K562 (cell line): ENCODE data around the gene NUCKS1. TPM values are rescaled to one million over a fixed set of nuclear protein-coding genes. Genes with fewer than 3 reads are reported as not detected.

Experiments used
- ATAC-seq: fragments of 200-7000 bp; cut with Tn5 transposase; 3 replicates; pipeline ENCODE4 v1.9.1; 2020; ENCODE audit warnings: moderate library complexity
- BruUV-seq: library from RNA; stranded (reverse); fragments of 400-500 nt; replicated peaks from 2 replicates; lab custom pipeline; 2021; lab: Mats Ljungman, UMichigan
- CTCF ChIA-PET: fragments of 300-600 bp; formaldehyde crosslinking; extraction: SDS; loops from one replicate; lab custom pipeline; 2021; ENCODE audit warnings: low intra/inter-chr PET ratio; lab: Yijun Ruan, JAX
- POLR2A ChIA-PET: fragments of 300-600, 350-650 bp; sonication (Branson Sonifier 250); formaldehyde crosslinking; extraction: SDS; loops from one replicate; lab custom pipeline; 2021; ENCODE audit warnings: antibody characterized with exemption, inconsistent platforms; lab: Yijun Ruan, JAX
- DNase-seq, 4 experiments: peaks; one replicate each; pipeline versions ENCODE4 v3.0.0 to v3.0.0-alpha.2; 2011 to 2018; ENCODE audit warnings: low spot score in 3 of 4, mixed read lengths in 3 of 4; ENCODE audit errors: extremely low read depth in 1 of 4
- FAIRE-seq: peaks from 2 replicates; lab custom pipeline; 2011; peaks lifted over from hg19 to GRCh38; lab: Jason Lieb, UNC
- H2AFZ ChIP-seq: 2 replicates; pipeline ENCODE4 v1.6.0; 2011; ENCODE audit warnings: low read depth, low read length, control low read depth, inconsistent platforms
- H3K27ac ChIP-seq: fragments of 200-600 bp; 3 replicates; pipeline ENCODE4 v1.8.0; 2011; ENCODE audit warnings: low read depth, mild to moderate bottlenecking, control low read depth, inconsistent platforms, low read length, moderate library complexity, mixed read lengths; ENCODE audit errors: extremely low read depth
- H3K27me3 ChIP-seq, 2 experiments: fragments of 300-600 bp in 1 of 2; 2 replicates in 1 of 2; 3 replicates in 1 of 2; pipeline versions ENCODE4 v1.6.0 to v1.8.0; 2011; ENCODE audit warnings: inconsistent platforms in 2 of 2, low read length in 2 of 2, mild to moderate bottlenecking in 1 of 2, mixed read lengths in 1 of 2, moderate library complexity in 1 of 2; ENCODE audit not compliant: control insufficient read depth in 2 of 2, insufficient read depth in 2 of 2
- H3K36me3 ChIP-seq: fragments of 300-600 bp; 3 replicates; pipeline ENCODE4 v1.8.0; 2011; ENCODE audit warnings: mild to moderate bottlenecking, low read length, inconsistent platforms; ENCODE audit not compliant: control insufficient read depth, insufficient read depth
- H3K4me1 ChIP-seq, 2 experiments: fragments of 200-600 bp in 1 of 2; replicated peaks in 1 of 2; 2 replicates in 1 of 2; 3 replicates in 1 of 2; pipeline versions ENCODE4 v1.5.1 to v1.8.0; 2011; ENCODE audit warnings: inconsistent platforms in 2 of 2, low read length in 2 of 2, mild to moderate bottlenecking in 1 of 2, mixed read lengths in 1 of 2, moderate library complexity in 1 of 2; ENCODE audit not compliant: control insufficient read depth in 2 of 2, insufficient read depth in 2 of 2
- H3K4me2 ChIP-seq: 2 replicates; pipeline ENCODE4 v1.6.1; 2011; ENCODE audit warnings: low read length, control low read depth, inconsistent platforms, mixed read lengths; ENCODE audit not compliant: insufficient read depth
- H3K4me3 ChIP-seq: fragments of 200-600 bp; sonication (generic), shearing (Covaris generic); 2 replicates; pipeline ENCODE4 v1.5.1; 2016; ENCODE audit warnings: control low read depth, inconsistent platforms
- H3K79me2 ChIP-seq: fragments of 200-600 bp; 3 replicates; pipeline ENCODE4 v1.8.0; 2011; ENCODE audit warnings: low read length, inconsistent platforms; ENCODE audit not compliant: control insufficient read depth, insufficient read depth
- H3K9ac ChIP-seq, 2 experiments: 2 replicates each; pipeline versions ENCODE4 v1.6.0 to v1.6.1; 2011; ENCODE audit warnings: low read depth in 2 of 2, low read length in 2 of 2, control low read depth in 1 of 2, inconsistent platforms in 1 of 2, mild to moderate bottlenecking in 1 of 2, mixed read lengths in 1 of 2; ENCODE audit not compliant: insufficient read depth in 1 of 2
- H3K9me1 ChIP-seq: one replicate; pipeline ENCODE4 v1.6.0; 2011; ENCODE audit warnings: inconsistent platforms, mild to moderate bottlenecking, low read length, moderate library complexity; ENCODE audit not compliant: control insufficient read depth, insufficient read depth
- H3K9me3 ChIP-seq: replicated peaks from 2 replicates; pipeline ENCODE4 v1.5.1; 2011; ENCODE audit warnings: low read depth, low read length, inconsistent platforms; ENCODE audit not compliant: control insufficient read depth, insufficient read depth
- H4K20me1 ChIP-seq: replicated peaks from 2 replicates; pipeline ENCODE4 v1.6.1; 2011; ENCODE audit warnings: low read length, inconsistent platforms, mixed read lengths; ENCODE audit not compliant: control insufficient read depth, insufficient read depth
- NFXL1 ChIP-seq: fragments of 450-650 bp; formaldehyde crosslinking; IDR thresholded peaks from 2 replicates; pipeline ENCODE4 v1.4.0; 2021; ENCODE audit warnings: mild to moderate bottlenecking
- POLR2AphosphoS2 ChIP-seq: IDR thresholded peaks from 2 replicates; pipeline ENCODE4 v1.6.1; 2012; ENCODE audit warnings: low read length, improper control_type of control experiment
- WGBS: fragments of 100-300 bp; shearing (Covaris generic); methylation state at CpG from one replicate; pipeline ENCODE4 v1.1.6; 2016; ENCODE audit warnings: low coverage, mixed read lengths; ENCODE audit not compliant: insufficient coverage; ENCODE audit errors: missing lambda C conversion rate; 5-methylcytosine and 5-hydroxymethylcytosine counted together
- in situ Hi-C: fragments of 300-500 bp; cut with MboI; formaldehyde crosslinking; loops from 4 replicates; pipeline ENCODE4 v1.15.0; 2018; ENCODE audit warnings: inconsistent platforms, mixed read lengths
- intact Hi-C: fragments of 100-400 bp; cut with micrococcal nuclease; formaldehyde crosslinking; loops from 2 replicates; pipeline ENCODE4 v1.14.2; 2022
- polyA plus RNA-seq, 8 experiments: library from polyadenylated mRNA; depleted of rRNA in 4 of 8; stranded (reverse) in 5 of 8; unstranded in 3 of 8; fragments of >200 nt; fragmentation: Nextera tagmentation in 2 of 8; fragmentation: Illumina TruSeq in 1 of 8; extraction: Ambion mirVana in 2 of 8; extraction: Trizol in 1 of 8; gene quantifications; 2 replicates each; pipeline versions ENCODE4 v1.2.1 to v1.2.3, GENCODE V29; 2011 to 2014; ENCODE audit warnings: inconsistent platforms in 1 of 8, missing spikeins in 1 of 8
- total RNA-seq, 7 experiments: library from RNA; depleted of rRNA in 6 of 7; stranded (reverse); fragments of >200 nt in 6 of 7; fragmentation: Illumina TruSeq in 2 of 7; extraction: Trizol in 2 of 7; gene quantifications; 2 replicates each; pipeline versions ENCODE4 v1.2.1 to v1.2.3, GENCODE V29; 2011 to 2021; ENCODE audit warnings: low replicate concordance in 1 of 7
- TF ChIP-seq, protein P1 (sequence below): fragments of 150-350 bp; conservative IDR thresholded peaks from 2 replicates; pipeline ENCODE4 v1.6.1; 2014; ENCODE audit warnings: low read length
- TF ChIP-seq, protein P2 (sequence below): fragments of 250-450 bp; sonication (Bioruptor Pico); IDR thresholded peaks from 2 replicates; pipeline ENCODE4 v1.5.0; 2021; ENCODE audit warnings: mild to moderate bottlenecking, moderate library complexity

The NUCKS1 gene
- total and polyA plus RNA-seq, 9 of the 15 experiments (the other 6 are each of a cell fraction or from before 2014, with no cell fraction given), result 66.7 to 244 (median 149) TPM

DNA sequence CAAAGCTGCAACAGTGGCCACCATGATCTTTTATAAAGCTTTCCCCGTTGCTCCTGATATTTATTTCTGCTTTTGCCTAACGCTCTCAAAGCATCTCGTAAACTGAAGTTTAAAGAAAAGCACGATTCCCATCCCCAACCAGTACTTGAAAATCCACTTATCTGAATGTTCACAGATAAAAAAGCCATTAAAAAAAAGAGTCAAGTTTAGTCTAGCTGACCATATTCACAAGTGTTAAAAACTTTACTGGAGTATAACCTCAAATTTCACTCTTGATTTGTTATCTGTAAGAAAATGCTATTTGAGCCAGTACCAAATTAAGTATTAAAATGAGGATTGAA lies 35.1 kb downstream of the NUCKS1 start:
- in situ Hi-C loops (loop anchor here (5.0 kb wide), 1 partner anchor 123 kb away; no protein-coding TSS in a partner anchor), intact Hi-C loops (no loop called here)
- Histone ChIP-seq H4K20me1 (no peaks in the 10 kb centered on the region; the same call in 1 of the 2 replicates), H3K9me1 (no peaks in the 10 kb centered on the region), H3K79me2 (no peaks in the 10 kb centered on the region), H3K27ac (no peak overlapping the region), H3K4me3 (no peak overlapping the region), H3K36me3 (peaks cover 68% of the 10 kb centered on the region), H3K9me3 (no peaks in the 10 kb centered on the region), H3K27me3 (no peaks in the 10 kb centered on the region), H2AFZ (no peak overlapping the region), H3K9ac (no peak overlapping the region), H3K4me1 (peaks cover 0 to 4% of the 10 kb centered on the region in 2 experiments; a peak in 2 of 5 replicates), H3K4me2 (no peak overlapping the region)
- BruUV-seq, result no TSS peak
- WGBS, result 76% methylated on average over 4 of the region's 4 CpGs
- POLR2A ChIA-PET, result interaction anchor here (0.6 to 7.5 kb wide), 7 partner anchors 24 to 186 kb away, joined by 3 to 46 read pairs (median 3); no protein-coding TSS in a partner anchor
- TF ChIP-seq, protein P1, sequence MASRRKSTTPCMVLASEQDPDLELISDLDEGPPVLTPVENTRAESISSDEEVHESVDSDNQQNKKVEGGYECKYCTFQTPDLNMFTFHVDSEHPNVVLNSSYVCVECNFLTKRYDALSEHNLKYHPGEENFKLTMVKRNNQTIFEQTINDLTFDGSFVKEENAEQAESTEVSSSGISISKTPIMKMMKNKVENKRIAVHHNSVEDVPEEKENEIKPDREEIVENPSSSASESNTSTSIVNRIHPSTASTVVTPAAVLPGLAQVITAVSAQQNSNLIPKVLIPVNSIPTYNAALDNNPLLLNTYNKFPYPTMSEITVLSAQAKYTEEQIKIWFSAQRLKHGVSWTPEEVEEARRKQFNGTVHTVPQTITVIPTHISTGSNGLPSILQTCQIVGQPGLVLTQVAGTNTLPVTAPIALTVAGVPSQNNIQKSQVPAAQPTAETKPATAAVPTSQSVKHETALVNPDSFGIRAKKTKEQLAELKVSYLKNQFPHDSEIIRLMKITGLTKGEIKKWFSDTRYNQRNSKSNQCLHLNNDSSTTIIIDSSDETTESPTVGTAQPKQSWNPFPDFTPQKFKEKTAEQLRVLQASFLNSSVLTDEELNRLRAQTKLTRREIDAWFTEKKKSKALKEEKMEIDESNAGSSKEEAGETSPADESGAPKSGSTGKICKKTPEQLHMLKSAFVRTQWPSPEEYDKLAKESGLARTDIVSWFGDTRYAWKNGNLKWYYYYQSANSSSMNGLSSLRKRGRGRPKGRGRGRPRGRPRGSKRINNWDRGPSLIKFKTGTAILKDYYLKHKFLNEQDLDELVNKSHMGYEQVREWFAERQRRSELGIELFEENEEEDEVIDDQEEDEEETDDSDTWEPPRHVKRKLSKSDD, result no peak
- TF ChIP-seq, protein P2, sequence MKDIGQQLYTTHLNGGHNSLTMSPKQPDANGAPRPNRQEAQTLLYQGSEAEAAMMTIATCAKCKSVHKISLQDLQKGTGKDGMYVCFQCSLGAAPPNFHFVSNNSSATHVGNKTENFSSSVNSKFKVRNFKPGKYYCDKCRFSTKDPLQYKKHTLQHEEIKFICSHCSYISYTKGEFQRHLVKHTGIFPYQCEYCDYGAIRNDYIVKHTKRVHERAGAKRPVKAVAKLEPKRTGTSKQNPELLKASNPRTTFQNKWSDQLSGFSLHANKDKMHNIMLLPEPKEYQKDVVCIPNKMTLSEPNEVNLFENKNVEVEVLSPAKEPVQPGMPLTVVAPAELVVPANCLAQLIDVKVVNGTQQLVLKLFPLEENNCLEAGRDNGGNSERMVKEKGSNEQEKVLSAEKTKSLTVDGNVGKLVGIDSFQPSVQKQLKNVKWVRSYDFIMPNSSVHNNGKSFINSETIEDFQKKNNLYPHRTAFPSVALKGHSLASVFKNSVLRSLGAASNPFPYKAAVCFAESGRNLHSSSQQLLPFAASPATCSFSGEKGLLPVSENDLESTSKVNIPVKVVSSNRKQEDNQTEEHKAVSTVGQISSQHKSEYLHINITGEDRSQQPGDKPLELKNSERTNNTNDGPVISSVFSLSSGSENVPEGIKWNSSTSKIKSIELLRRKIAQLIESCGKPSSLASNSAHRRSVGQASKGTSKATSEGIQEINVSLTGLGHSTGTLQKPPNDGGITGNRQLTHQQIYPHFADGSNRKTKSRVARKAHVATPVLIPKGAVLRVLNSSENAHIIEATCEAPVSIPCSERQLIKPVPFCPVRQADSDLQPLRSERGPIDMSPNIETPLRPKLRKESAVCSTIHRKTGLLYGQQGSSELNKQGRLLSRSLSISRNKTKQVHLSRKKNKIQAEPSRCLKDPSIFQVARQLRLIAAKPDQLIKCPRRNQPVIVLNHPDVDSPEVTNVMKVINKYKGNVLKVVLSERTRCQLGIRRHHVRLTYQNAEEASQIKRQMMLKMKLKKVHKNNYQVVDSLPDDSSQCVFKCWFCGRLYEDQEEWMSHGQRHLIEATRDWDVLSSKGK, result no peak
- TF ChIP-seq NFXL1 (CRISPR knock-in tag) (no peak), POLR2AphosphoS2 (peak; percentile 40; the same call in 1 of the 2 replicates)
- CTCF ChIA-PET, result no interaction called here
- no peak for DNase-seq
- FAIRE-seq, result no peak
- ATAC-seq, result no peak
